ENCODE results near the gene TRERF1. TPM values are rescaled to one million over a fixed set of nuclear protein-coding genes. Genes with fewer than 3 reads are reported as not detected.

Gene TRERF1
- total and polyA plus RNA-seq, 2 experiments from 2014 or later: 11.2 to 20.6 TPM

- no peak for TF ChIP-seq ZNF462 (CRISPR knock-in tag; IDR thresholded peaks at IDR 0.05)
Measured at GRCh38 chr6:42350911-42351310, 100.8 kb downstream of the TRERF1 start (continued).

GRCh38 chr6:42349753-42350511, 101.8 kb downstream of the TRERF1 start:
- ATAC-seq: no peak
- no peaks in the 10 kb centered on the region for H3K4me1 ChIP-seq (ENCODE audit: insufficient read depth)
- H3F3A ChIP-seq (replicated peaks; ENCODE audit: low read depth): no peaks in the 10 kb centered on the region
- H4K20me1 ChIP-seq (replicated peaks; ENCODE audit: insufficient read depth): peaks cover 17% of the 10 kb centered on the region
- no peak overlapping the region for H3K4me3 ChIP-seq
- Mint-ChIP-seq H3K36me3 (ENCODE audit: low read depth) (no peaks in the 10 kb centered on the region), H3K27me3 (ENCODE audit: insufficient read depth, low read depth, poor library complexity) (peaks cover 6% of the 10 kb centered on the region), H3K27ac (no peak overlapping the region), H3K4me1 (peaks cover 15% of the 10 kb centered on the region), H3K9me3 (no peaks in the 10 kb centered on the region), H3K4me3 (no peak overlapping the region)
- H3K4me2 ChIP-seq: no peak overlapping the region
- H3K9me2 ChIP-seq (ENCODE audit: insufficient read depth): no peaks in the 10 kb centered on the region
- peaks cover 39% of the 10 kb centered on the region for H3K79me2 ChIP-seq (replicated peaks; ENCODE audit: insufficient read depth)
- H3K27me3 ChIP-seq (ENCODE audit: insufficient read depth): no peaks in the 10 kb centered on the region
- H3K27ac ChIP-seq (ENCODE audit: low read depth): no peak overlapping the region
- H3K36me3 ChIP-seq (ENCODE audit: insufficient read depth): no peaks in the 10 kb centered on the region
- DNase-seq (ENCODE audit: low spot score): no peak
- H2AFZ ChIP-seq: no peak overlapping the region
- no peak for TF ChIP-seq ZNF331 (CRISPR knock-in tag; IDR thresholded peaks at IDR 0.05; ENCODE audit: low read depth)
- TF ChIP-seq ZNF462 (CRISPR knock-in tag; IDR thresholded peaks at IDR 0.05): no peak
- TF ChIP-seq CTCF (conservative IDR thresholded peaks at IDR 0.05; ENCODE audit: low read depth in 2 of 2): no peak
- no peak for TF ChIP-seq ETS1 (IDR thresholded peaks at IDR 0.05)
- TF ChIP-seq JUNB (IDR thresholded peaks at IDR 0.05; ENCODE audit: unreplicated experiment): no peak

Measured in GM23338 (cell line).